ENCODE measurements around the gene PPM1E.

PPM1E gene

GRCh38 chr17:58809564-58809936, 53.9 kb downstream of the PPM1E start:
- Histone ChIP-seq H3F3A (ENCODE audit: control insufficient read depth, insufficient read depth) (peaks cover 32% of the 10 kb centered on the region), H4K20me1 (ENCODE audit: control insufficient read depth, insufficient read depth, low read depth, low read length) (no peaks in the 10 kb centered on the region), H3K27ac (ENCODE audit: low read depth, low read length) (peak overlapping the region; percentile 62), H3K9me3 (ENCODE audit: control insufficient read depth, insufficient read depth, low read length) (no peaks in the 10 kb centered on the region), H3K79me2 (ENCODE audit: control insufficient read depth, low read length) (peaks cover 95% of the 10 kb centered on the region), H3K27me3 (ENCODE audit: control insufficient read depth, low read length) (no peaks in the 10 kb centered on the region), H3K36me3 (ENCODE audit: control insufficient read depth, low read length) (0 out of 2 replicates have a peak, but pooled peaks cover 2% of the 10 kb centered on the region), H3K4me3 (ENCODE audit: low read length) (no peak overlapping the region), H3K4me1 (ENCODE audit: control insufficient read depth, low read length) (peaks cover 69% of the 10 kb centered on the region), H3K9me2 (replicated peaks; ENCODE audit: control insufficient read depth, low read length) (no peaks in the 10 kb centered on the region), H3K4me2 (ENCODE audit: low read length) (no peak overlapping the region)
- TF ChIP-seq EZH2phosphoT487 (IDR thresholded peaks at IDR 0.05; ENCODE audit: borderline replicate concordance, low read length), result no peak
- TF ChIP-seq, protein P1, sequence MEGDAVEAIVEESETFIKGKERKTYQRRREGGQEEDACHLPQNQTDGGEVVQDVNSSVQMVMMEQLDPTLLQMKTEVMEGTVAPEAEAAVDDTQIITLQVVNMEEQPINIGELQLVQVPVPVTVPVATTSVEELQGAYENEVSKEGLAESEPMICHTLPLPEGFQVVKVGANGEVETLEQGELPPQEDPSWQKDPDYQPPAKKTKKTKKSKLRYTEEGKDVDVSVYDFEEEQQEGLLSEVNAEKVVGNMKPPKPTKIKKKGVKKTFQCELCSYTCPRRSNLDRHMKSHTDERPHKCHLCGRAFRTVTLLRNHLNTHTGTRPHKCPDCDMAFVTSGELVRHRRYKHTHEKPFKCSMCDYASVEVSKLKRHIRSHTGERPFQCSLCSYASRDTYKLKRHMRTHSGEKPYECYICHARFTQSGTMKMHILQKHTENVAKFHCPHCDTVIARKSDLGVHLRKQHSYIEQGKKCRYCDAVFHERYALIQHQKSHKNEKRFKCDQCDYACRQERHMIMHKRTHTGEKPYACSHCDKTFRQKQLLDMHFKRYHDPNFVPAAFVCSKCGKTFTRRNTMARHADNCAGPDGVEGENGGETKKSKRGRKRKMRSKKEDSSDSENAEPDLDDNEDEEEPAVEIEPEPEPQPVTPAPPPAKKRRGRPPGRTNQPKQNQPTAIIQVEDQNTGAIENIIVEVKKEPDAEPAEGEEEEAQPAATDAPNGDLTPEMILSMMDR (IDR thresholded peaks at IDR 0.05; ENCODE audit: low read depth, low read length, poor library complexity, severe bottlenecking), result no peak

- Histone ChIP-seq H3K9me3 (ENCODE audit: control insufficient read depth, insufficient read depth, low read length) (no peaks in the 10 kb centered on the region), H3K36me3 (ENCODE audit: control insufficient read depth, low read length) (0 out of 2 replicates have a peak, but pooled peaks cover 2% of the 10 kb centered on the region), H3K27me3 (ENCODE audit: control insufficient read depth, low read length) (no peaks in the 10 kb centered on the region), H3K4me3 (ENCODE audit: low read length) (no peak overlapping the region), H3K4me2 (ENCODE audit: low read length) (no peak overlapping the region), H3K27ac (ENCODE audit: low read depth, low read length) (no peak overlapping the region), H3K79me2 (ENCODE audit: control insufficient read depth, low read length) (peaks cover 96% of the 10 kb centered on the region), H3F3A (ENCODE audit: control insufficient read depth, insufficient read depth) (peaks cover 32% of the 10 kb centered on the region), H4K20me1 (ENCODE audit: control insufficient read depth, insufficient read depth, low read depth, low read length) (no peaks in the 10 kb centered on the region), H3K9me2 (replicated peaks; ENCODE audit: control insufficient read depth, low read length) (no peaks in the 10 kb centered on the region), H3K4me1 (ENCODE audit: control insufficient read depth, low read length) (peaks cover 65% of the 10 kb centered on the region)
- TF ChIP-seq, protein P1 (IDR thresholded peaks at IDR 0.05; ENCODE audit: low read depth, low read length, poor library complexity, severe bottlenecking), result no peak
Observed at GRCh38 chr17:58811290-58811689, 55.6 kb downstream of the PPM1E start.

DNA sequence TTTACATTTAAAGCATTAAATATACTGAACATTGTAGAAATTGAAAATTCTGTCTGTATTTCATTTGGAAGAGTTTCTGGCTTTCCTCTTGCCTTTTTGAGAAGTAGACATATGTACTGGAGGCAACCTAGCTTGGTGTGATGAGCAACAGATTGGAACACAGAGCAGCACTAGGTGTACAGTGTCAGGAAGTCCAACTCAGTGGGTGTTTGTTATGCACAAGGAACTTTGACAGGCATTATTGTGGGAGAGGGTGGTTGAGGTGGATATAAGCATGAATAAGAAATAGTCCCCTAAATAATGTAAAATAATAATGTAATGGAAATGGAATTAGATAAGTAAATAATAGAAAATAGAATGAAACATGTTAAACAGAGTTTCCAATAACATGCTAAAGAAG, 58.1 kb downstream of the PPM1E start:
- no peaks in the 10 kb centered on the region for H3K9me3 ChIP-seq (ENCODE audit: control insufficient read depth, insufficient read depth, low read length)
- H3K79me2 ChIP-seq (ENCODE audit: control insufficient read depth, low read length), result peaks cover 95% of the 10 kb centered on the region
- no peaks in the 10 kb centered on the region for H3K36me3 ChIP-seq (ENCODE audit: control insufficient read depth, low read length)
- H3F3A ChIP-seq (ENCODE audit: control insufficient read depth, insufficient read depth), result peaks cover 23% of the 10 kb centered on the region; the same call in 1 of the 2 replicates
- no peak overlapping the region for H3K4me3 ChIP-seq (ENCODE audit: low read length)
- no peaks in the 10 kb centered on the region for H4K20me1 ChIP-seq (ENCODE audit: control insufficient read depth, insufficient read depth, low read depth, low read length)
- H3K27me3 ChIP-seq (ENCODE audit: control insufficient read depth, low read length), result no peaks in the 10 kb centered on the region
- peaks cover 46% of the 10 kb centered on the region for H3K4me1 ChIP-seq (ENCODE audit: control insufficient read depth, low read length)
- H3K9me2 ChIP-seq (replicated peaks; ENCODE audit: control insufficient read depth, low read length), result no peaks in the 10 kb centered on the region
- no peak for TF ChIP-seq EZH2phosphoT487 (IDR thresholded peaks at IDR 0.05; ENCODE audit: borderline replicate concordance, low read length)
- TF ChIP-seq, protein P1 (IDR thresholded peaks at IDR 0.05; ENCODE audit: low read depth, low read length, poor library complexity, severe bottlenecking), result no peak
- no peak overlapping the region for H3K27ac ChIP-seq (ENCODE audit: low read depth, low read length)
- H3K4me2 ChIP-seq (ENCODE audit: low read length), result no peak overlapping the region

DNA sequence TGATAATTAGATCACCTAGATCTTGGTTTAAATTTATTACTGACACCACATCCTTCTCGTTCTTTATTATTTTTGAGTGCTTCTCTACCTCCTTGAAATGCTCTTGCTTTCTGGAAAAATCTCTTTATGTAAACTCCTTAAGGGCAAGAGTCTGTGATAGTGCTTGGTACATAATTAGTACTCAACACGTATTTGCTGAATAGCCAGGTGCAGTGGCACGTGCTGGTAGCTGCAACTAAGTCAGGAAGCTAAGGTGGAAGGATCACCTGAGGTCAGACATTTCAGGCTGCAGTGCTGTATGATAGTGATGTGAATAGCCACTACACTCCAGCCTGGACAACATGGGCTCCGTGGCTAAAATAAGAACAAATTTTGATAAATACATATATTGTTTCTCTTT, 63.0 kb downstream of the PPM1E start:
- no peaks in the 10 kb centered on the region for H3K9me3 ChIP-seq (ENCODE audit: control insufficient read depth, insufficient read depth, low read length)
- TF ChIP-seq, protein P1 (IDR thresholded peaks at IDR 0.05; ENCODE audit: low read depth, low read length, poor library complexity, severe bottlenecking), result no peak
- TF ChIP-seq EZH2phosphoT487 (IDR thresholded peaks at IDR 0.05; ENCODE audit: borderline replicate concordance, low read length), result no peak
- H4K20me1 ChIP-seq (ENCODE audit: control insufficient read depth, insufficient read depth, low read depth, low read length), result no peaks in the 10 kb centered on the region

More for the DNA sequence above, 63.0 kb downstream of the PPM1E start:
- Histone ChIP-seq H3K36me3 (ENCODE audit: control insufficient read depth, low read length) (no peaks in the 10 kb centered on the region), H3K9me2 (replicated peaks; ENCODE audit: control insufficient read depth, low read length) (no peaks in the 10 kb centered on the region), H3K4me1 (ENCODE audit: control insufficient read depth, low read length) (peaks cover 52% of the 10 kb centered on the region), H3K4me3 (ENCODE audit: low read length) (no peak overlapping the region), H3K27me3 (ENCODE audit: control insufficient read depth, low read length) (no peaks in the 10 kb centered on the region), H3K27ac (ENCODE audit: low read depth, low read length) (no peak overlapping the region), H3F3A (ENCODE audit: control insufficient read depth, insufficient read depth) (peaks cover 17% of the 10 kb centered on the region), H3K79me2 (ENCODE audit: control insufficient read depth, low read length) (peaks cover 95% of the 10 kb centered on the region), H3K4me2 (ENCODE audit: low read length) (no peak overlapping the region)

Data from DOHH2 (cell line).